ENCODE measurements around the gene PAGE3.

The PAGE3 gene, protein sequence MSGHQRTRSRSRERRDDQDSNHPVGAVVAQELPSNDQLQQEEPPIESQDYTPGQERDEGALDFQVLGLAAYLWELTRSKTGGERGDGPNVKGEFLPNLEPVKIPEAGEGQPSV

DNA sequence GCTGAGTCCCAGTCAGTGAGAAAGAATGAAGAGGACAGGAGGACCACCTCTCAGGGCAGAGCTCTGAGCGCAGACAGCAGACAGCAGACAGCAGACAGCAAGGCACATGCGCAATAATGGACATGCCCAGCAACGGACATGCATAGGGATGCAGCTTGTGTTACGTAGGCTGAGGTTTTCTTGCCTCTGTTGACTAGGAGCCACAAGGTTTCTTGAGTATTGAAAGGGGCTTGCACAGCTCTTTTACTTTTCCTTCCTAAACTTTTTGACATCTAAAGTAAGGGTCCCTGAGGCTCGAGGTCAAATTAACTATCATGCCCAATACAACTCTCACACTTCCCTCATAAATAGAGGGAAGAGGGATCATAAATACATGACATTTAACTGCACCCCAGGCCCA, at the start of gene PAGE3:
Gene PAGE3, minus strand, starts transcription at position 101 of the 400 bp plus-strand sequence. CDS start 1,013 bp downstream, outside the sequence.
- no peak for DNase-seq

DNA sequence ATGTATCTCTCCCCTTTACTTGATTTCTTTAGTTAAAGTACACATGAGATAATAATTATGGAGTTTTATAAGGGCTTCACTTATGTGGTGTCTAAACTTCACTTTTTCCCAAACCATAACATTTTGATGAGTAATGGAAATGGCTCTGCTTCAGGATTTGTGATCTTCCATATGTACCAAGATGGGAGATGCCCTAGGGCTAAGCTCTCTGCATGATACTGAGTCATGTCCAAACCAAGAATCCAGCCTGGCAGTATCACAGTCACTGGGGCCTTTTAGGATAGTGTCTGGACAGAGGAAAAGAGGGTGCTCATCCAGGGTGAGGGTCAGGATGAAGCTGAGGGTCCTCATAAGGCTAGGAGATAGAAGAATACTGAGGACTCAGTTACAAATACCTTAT, 47.9 kb upstream of the PAGE3 start:
- DNase-seq = no peak

DNA sequence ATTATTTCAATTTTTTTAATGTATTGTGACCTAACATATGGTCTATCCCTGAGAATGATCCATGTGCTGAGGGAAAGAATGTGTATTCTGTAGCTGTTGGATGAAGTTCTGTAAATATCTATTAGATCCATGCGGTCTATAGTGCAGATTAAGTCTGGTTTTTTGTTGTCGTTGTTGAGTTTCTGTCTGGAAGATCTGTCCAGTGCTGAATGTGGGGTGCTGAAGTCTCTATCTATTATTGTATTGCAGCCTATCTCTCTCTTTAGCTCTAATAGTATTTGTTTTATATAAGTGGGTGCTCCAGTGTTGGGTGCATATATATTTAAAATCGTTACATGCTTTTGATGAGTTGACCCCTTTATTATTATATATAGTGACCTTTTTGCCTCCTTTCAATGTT, 26.2 kb upstream of the PAGE3 start:
- no peak for DNase-seq

DNA sequence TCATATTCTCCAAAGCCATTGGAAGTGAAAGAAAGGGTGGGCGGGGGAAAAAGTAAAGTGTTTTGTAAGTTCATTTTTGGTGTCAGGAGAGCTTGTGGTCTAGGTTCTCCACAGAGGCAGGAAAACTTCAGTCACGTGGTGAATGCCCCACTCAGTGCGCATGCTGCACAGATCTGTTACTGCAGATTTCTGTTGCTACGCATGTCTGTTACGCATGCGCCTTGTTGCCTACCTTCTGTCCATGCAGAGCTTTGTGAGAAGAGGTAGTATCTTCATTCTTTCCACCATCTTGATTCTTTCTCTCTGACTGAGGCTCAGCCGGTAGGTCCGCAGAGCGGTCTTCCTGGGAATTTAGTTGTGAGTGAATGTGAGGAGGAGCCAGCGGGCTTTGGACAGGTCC, 15.1 kb upstream of the PAGE3 start:
- no peak for DNase-seq

DNA sequence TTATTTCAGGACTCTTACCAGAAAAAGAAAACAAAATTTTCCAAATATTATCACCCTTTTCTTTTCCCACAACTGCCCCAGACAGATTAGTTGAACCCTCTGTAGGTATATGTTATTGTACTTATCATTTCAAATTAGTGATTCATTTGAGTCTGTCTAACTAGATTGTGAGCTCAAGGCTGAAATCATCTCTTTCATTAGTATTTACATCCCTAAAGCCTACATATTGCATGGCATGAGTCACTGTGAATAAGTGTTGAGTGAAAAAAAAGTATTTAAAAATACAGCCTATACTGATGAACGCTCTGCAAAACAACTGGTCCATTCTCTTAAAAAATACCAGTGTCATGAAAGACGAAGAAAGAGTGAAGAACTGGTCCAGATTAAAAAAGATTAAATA, 3.9 kb downstream of the PAGE3 start:
- no peak for DNase-seq

DNA sequence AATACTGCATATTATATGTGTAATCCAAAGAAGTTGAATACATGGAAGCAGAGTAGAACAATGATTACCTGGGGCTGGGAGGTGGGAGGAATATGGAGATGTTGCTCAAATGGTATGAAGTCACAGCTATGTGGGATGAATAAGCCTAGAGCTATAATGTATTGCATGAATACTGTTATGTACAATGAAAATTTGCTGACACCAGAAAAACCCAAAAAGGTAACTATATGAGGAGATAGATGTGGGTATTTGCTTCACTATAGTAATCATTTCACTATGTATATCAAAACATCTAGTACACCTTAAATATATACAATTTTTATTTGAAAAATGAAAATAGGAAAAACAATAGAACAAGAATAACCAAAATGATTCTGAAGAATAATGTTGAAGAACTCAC, 11.2 kb downstream of the PAGE3 start:
- DNase-seq = no peak

DNA sequence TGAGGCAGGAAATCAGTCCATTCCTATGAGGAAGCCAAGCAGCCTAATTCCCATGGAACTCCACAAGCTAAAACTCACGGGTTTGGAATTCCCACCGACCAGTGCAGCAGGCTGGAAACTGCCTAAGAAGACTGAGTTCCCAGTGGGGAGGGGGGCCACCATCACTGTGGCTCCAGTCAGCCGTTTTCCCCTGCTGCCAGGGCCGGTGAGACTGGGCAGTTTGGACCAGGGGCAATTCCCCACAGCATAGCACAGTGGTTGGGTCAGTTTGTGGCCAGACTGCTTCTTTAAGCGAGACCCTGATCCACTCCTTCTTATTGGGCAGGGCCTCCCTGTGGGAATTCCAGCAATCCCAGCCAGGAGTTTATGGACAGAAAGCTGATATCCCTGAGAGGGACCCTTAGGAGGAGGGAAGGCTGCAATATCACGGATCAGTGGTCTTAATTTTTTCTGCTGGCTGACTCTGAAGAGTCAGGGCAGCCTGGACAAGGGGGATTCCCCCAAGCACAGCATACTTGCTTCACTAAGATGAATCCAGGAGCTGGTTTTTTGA, 23.9 kb downstream of the PAGE3 start:
- no peak for DNase-seq

DNA sequence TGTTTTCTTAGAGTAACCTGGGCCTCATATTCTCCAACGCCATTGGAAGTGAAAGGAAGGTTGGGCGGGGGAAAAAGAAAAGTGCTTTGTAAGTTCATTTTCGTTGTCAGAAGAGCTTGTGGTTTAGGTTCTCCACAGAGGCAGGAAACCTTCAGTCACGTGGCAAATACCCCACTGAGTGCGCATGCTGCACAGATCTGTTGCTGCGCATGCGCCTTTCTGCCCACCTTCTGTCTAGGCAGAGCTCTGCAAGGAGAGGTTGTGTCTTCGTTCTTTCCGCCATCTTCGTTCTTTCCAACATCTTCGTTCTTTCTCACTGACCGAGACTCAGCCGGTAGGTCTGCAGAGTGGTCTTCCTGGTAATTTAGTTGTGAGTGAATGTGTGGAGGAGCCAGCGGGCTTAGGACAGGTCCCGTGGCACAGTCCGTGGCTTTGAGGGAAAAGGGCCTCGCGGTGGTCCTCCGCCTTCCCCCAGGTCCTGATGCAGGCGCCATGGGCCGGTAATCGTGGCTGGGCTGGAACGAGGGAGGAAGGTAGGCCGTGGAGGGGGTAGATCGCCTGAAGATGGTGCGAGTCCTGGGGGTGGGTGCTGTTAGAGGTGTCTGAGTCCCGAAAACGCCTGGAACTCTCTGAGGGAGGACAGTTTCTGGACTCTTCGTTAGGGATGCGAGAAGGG, 44.5 kb downstream of the PAGE3 start, which contains the start of gene PAGE5:
Gene PAGE5, plus strand, starts transcription at position 228 of the 676 bp plus-strand sequence. CDS start 1,037 bp downstream, outside the sequence.
- no peak for DNase-seq

DNA sequence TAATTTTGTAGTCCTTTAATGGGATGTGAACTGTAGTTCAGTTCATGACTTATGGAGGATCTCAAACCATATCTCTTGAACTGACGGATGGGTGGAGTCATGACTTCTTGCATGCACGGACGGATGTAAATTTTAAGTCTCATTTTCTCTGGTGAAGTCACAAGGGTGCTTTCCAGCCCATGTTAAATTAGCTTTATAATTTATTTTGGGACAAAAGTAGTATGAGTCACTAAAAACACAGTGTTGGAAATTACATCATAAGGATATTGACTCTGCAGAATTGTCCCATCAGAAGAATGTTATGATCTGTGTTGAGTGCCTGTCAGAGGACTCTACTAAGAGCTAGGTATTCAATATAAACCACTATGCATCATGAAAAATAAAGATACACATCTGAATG, 51.3 kb downstream of the PAGE3 start:
- no peak for DNase-seq

DNA sequence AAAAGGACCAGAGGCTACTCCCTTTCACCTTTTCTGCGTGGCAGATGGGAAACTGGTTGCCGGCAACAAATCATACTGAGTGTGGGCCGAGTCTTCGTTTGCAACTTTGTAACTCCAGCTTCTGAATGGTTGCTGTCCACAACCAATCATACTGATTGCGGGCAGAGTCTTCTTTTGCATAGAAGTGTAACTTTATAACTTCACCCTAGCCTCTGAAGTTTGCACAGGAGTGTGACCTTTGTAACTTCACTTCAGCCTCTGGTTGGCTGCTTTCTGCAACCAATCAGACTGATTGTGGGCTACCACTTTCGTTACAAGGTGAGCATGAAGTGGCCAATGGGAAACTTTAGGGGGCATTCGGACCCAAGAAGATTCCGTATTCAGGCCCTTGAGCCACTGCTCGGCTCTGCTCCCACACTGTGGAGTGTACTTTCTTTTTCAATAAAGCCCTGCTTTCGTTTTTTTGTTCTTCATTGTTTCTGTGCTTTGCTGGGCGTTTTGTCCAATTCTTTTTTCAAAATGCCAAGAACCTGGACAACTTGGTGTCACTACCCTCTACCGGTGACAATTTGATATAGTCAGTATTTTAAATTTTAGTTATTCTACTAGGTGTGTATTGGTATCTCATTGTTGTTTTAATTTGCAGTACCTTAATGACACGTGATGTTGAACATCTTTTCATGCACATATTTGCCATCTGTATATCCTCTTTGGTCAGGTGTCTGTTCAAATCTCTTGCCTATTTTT, 53.6 kb downstream of the PAGE3 start:
- DNase-seq = no peak

Measured in NCI-H226 (cell line).